ENCODE data around the gene SSC4D. TPM values are rescaled to one million over a fixed set of nuclear protein-coding genes. Genes with fewer than 3 reads are reported as not detected.

The SSC4D gene
- total and polyA plus RNA-seq, 9 of the 15 experiments (the other 6 are each of a cell fraction or from before 2014, with no cell fraction given): 0.06 to 1.1 (median 0.85) TPM; not detected in 1

- TF ChIP-seq, protein P1, sequence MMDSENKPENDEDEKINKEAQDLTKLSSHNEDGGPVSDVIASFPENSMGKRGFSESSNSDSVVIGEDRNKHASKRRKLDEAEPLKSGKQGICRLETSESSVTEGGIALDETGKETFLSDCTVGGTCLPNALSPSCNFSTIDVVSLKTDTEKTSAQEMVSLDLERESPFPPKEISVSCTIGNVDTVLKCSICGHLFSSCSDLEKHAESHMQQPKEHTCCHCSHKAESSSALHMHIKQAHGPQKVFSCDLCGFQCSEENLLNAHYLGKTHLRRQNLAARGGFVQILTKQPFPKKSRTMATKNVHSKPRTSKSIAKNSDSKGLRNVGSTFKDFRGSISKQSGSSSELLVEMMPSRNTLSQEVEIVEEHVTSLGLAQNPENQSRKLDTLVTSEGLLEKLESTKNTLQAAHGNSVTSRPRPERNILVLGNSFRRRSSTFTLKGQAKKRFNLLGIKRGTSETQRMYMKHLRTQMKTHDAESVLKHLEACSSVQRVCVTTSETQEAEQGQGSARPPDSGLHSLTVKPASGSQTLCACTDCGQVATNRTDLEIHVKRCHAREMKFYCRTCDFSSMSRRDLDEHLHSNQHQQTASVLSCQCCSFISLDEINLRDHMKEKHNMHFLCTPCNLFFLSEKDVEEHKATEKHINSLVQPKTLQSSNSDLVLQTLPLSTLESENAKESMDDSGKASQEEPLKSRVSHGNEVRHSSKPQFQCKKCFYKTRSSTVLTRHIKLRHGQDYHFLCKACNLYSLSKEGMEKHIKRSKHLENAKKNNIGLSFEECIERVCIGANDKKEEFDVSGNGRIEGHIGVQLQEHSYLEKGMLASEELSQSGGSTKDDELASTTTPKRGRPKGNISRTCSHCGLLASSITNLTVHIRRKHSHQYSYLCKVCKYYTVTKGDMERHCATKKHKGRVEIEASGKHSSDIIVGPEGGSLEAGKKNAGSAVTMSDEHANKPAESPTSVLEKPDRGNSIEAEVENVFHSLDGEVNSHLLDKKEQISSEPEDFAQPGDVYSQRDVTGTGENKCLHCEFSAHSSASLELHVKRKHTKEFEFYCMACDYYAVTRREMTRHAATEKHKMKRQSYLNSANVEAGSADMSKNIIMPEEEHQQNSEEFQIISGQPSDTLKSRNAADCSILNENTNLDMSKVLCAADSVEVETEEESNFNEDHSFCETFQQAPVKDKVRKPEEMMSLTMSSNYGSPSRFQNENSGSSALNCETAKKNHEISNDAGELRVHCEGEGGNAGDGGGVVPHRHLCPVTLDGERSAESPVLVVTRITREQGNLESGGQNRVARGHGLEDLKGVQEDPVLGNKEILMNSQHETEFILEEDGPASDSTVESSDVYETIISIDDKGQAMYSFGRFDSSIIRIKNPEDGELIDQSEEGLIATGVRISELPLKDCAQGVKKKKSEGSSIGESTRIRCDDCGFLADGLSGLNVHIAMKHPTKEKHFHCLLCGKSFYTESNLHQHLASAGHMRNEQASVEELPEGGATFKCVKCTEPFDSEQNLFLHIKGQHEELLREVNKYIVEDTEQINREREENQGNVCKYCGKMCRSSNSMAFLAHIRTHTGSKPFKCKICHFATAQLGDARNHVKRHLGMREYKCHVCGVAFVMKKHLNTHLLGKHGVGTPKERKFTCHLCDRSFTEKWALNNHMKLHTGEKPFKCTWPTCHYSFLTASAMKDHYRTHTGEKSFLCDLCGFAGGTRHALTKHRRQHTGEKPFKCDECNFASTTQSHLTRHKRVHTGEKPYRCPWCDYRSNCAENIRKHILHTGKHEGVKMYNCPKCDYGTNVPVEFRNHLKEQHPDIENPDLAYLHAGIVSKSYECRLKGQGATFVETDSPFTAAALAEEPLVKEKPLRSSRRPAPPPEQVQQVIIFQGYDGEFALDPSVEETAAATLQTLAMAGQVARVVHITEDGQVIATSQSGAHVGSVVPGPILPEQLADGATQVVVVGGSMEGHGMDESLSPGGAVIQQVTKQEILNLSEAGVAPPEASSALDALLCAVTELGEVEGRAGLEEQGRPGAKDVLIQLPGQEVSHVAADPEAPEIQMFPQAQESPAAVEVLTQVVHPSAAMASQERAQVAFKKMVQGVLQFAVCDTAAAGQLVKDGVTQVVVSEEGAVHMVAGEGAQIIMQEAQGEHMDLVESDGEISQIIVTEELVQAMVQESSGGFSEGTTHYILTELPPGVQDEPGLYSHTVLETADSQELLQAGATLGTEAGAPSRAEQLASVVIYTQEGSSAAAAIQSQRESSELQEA (IDR thresholded peaks at IDR 0.05; ENCODE audit: low read depth): no peak
- TF ChIP-seq, protein P2, sequence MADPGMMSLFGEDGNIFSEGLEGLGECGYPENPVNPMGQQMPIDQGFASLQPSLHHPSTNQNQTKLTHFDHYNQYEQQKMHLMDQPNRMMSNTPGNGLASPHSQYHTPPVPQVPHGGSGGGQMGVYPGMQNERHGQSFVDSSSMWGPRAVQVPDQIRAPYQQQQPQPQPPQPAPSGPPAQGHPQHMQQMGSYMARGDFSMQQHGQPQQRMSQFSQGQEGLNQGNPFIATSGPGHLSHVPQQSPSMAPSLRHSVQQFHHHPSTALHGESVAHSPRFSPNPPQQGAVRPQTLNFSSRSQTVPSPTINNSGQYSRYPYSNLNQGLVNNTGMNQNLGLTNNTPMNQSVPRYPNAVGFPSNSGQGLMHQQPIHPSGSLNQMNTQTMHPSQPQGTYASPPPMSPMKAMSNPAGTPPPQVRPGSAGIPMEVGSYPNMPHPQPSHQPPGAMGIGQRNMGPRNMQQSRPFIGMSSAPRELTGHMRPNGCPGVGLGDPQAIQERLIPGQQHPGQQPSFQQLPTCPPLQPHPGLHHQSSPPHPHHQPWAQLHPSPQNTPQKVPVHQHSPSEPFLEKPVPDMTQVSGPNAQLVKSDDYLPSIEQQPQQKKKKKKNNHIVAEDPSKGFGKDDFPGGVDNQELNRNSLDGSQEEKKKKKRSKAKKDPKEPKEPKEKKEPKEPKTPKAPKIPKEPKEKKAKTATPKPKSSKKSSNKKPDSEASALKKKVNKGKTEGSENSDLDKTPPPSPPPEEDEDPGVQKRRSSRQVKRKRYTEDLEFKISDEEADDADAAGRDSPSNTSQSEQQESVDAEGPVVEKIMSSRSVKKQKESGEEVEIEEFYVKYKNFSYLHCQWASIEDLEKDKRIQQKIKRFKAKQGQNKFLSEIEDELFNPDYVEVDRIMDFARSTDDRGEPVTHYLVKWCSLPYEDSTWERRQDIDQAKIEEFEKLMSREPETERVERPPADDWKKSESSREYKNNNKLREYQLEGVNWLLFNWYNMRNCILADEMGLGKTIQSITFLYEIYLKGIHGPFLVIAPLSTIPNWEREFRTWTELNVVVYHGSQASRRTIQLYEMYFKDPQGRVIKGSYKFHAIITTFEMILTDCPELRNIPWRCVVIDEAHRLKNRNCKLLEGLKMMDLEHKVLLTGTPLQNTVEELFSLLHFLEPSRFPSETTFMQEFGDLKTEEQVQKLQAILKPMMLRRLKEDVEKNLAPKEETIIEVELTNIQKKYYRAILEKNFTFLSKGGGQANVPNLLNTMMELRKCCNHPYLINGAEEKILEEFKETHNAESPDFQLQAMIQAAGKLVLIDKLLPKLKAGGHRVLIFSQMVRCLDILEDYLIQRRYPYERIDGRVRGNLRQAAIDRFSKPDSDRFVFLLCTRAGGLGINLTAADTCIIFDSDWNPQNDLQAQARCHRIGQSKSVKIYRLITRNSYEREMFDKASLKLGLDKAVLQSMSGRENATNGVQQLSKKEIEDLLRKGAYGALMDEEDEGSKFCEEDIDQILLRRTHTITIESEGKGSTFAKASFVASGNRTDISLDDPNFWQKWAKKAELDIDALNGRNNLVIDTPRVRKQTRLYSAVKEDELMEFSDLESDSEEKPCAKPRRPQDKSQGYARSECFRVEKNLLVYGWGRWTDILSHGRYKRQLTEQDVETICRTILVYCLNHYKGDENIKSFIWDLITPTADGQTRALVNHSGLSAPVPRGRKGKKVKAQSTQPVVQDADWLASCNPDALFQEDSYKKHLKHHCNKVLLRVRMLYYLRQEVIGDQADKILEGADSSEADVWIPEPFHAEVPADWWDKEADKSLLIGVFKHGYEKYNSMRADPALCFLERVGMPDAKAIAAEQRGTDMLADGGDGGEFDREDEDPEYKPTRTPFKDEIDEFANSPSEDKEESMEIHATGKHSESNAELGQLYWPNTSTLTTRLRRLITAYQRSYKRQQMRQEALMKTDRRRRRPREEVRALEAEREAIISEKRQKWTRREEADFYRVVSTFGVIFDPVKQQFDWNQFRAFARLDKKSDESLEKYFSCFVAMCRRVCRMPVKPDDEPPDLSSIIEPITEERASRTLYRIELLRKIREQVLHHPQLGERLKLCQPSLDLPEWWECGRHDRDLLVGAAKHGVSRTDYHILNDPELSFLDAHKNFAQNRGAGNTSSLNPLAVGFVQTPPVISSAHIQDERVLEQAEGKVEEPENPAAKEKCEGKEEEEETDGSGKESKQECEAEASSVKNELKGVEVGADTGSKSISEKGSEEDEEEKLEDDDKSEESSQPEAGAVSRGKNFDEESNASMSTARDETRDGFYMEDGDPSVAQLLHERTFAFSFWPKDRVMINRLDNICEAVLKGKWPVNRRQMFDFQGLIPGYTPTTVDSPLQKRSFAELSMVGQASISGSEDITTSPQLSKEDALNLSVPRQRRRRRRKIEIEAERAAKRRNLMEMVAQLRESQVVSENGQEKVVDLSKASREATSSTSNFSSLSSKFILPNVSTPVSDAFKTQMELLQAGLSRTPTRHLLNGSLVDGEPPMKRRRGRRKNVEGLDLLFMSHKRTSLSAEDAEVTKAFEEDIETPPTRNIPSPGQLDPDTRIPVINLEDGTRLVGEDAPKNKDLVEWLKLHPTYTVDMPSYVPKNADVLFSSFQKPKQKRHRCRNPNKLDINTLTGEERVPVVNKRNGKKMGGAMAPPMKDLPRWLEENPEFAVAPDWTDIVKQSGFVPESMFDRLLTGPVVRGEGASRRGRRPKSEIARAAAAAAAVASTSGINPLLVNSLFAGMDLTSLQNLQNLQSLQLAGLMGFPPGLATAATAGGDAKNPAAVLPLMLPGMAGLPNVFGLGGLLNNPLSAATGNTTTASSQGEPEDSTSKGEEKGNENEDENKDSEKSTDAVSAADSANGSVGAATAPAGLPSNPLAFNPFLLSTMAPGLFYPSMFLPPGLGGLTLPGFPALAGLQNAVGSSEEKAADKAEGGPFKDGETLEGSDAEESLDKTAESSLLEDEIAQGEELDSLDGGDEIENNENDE (IDR thresholded peaks at IDR 0.05; ENCODE audit: low read depth, low read length): no peak
- TF ChIP-seq CBFA2T3 (IDR thresholded peaks at IDR 0.05) (no peak), FOXP1 (CRISPR knock-in tag; IDR thresholded peaks at IDR 0.05) (peak; percentile 94), ZEB2 (IDR thresholded peaks at IDR 0.05) (peak; percentile 75), TSC22D4 (tag; IDR thresholded peaks at IDR 0.05) (no peak)
Measured at GRCh38 chr7:76393116-76394031, 16.1 kb downstream of the SSC4D start (continued).

All from K562 (cell line).